G401 (cell line): Measurements from ENCODE around the gene STX12. TPM values are rescaled to one million over a fixed set of nuclear protein-coding genes. Genes with fewer than 3 reads are reported as not detected.

Experiments used
- DNase-seq: peaks from one replicate; pipeline ENCODE4 v3.0.0-alpha.2; 2015; ENCODE audit warnings: low spot score
- in situ Hi-C: cut with HindIII; loops from 2 replicates; pipeline ENCODE4 v1.10.0; 2016; ENCODE audit warnings: low sequenced_read_pairs, mixed read lengths
- total RNA-seq: library from RNA; depleted of rRNA; stranded (reverse); fragments of >200 nt; shearing (Covaris generic); gene quantifications from 2 replicates; pipeline ENCODE4 v1.2.3, GENCODE V29; 2014; rRNA removed

STX12 gene
- total RNA-seq = 13.3 and 18.6 TPM in 2 replicates

DNA sequence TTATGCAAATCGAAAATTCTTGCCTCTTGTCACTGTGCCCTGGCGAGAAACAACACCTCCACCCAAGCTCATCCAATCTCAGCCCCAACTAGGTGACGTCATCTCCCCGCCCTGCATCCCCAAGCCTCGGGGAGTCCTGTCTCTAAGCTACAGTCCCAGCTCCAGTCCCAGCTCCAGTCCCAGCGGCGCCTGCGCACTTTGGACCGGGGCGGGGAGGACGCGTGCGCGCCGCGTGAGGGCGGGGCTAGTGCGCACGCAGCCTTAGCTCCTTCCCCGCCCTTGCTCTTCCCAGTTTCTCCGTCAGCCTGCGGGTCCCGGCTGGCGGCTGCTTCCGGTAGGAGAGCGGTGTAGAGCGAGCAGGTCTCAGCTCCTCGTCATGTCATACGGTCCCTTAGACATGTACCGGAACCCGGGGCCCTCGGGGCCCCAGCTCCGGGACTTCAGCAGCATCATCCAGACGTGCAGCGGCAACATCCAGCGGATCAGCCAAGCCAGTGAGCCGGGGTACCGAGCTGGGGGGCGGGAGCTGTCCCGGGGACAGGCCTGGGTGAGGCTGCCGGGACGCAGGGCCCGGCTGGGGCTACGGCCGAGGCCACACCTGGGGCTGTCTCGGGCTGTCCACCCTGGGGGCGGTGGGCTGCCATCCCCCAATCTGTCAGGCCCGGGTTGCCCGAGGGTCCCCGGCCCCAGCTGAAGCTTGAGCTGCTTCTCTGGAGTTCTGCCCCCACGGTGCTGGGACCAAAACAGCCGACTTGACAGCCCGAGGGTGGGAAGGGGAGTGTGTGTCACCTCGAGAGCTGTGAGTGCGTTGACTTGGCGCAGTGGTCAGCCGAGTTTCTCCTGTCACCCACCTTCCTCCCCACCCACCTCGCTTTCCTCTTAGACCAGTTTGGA lies at the start of gene STX12:
Gene STX12 (plus strand): TSS at position 288 of the 894 bp plus-strand sequence. CDS start 89 bp downstream, at position 377.
- in situ Hi-C loops = no loop called here
- peak; percentile 100 for DNase-seq

DNA sequence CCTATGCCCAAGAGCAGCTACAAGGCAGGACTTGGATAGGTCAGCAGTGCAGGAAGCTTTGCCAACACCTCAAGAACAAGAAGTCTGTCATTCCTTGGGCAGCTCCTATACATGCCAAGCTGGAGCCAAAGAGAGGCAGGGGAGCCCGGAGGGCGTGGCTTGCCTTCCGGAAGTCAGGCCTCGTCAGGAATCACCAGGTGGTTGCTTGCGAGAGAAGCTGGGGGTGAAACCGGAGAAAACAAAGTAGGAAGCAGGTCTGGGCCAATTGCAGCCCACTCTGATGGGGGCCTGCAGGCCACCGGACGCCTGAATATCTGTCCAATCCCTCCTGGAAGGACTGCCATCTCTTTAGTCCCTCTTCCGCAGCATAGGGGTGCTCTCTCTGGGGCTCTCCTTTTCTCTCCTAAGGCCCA lies 48.1 kb upstream of the STX12 start:
- in situ Hi-C loops = no loop called here
- peak; percentile 34 for DNase-seq

DNA sequence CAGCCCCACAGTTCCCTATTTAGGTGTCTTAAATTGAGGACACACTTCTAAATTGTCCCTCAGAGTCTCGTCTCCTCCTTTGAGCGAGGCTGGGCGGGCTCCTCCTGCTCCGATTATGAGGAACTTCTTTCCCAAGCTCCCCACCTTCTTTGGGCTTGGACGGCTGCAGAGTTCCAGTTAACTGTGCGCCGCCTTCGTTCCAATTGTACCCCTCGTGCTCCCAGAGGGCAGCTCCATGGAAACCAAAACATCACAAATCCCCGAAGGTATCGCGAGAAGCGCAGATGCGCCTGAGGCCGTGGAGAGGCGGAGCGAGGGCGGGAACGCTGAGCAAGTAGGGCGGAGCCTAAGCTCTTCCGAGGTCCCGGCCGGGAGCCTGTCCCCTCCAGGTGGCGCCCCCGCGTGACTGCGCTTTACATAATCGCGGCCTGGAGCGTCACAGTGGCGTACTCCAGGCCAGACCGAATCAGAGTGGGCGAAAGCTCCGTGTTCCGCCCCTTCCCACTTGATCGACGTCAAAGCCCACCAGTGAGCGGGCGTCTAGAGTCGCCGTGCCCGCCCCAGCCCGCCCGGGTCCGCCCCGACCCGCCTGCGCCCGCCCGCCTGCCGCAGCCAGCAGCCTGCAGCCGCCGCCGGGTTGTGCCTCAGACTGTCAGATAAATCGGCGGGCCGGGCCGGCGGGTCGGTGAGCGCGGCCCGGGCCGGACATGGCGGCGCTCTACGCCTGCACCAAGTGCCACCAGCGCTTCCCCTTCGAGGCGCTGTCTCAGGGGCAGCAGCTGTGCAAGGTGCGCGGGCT lies 47.4 kb upstream of the STX12 start, which contains the start of gene FAM76A:
Gene FAM76A (plus strand): TSS at position 588 of the 799 bp plus-strand sequence. CDS start 120 bp downstream, at position 708.
- peak; percentile 99 for DNase-seq
- in situ Hi-C loops = no loop called here

DNA sequence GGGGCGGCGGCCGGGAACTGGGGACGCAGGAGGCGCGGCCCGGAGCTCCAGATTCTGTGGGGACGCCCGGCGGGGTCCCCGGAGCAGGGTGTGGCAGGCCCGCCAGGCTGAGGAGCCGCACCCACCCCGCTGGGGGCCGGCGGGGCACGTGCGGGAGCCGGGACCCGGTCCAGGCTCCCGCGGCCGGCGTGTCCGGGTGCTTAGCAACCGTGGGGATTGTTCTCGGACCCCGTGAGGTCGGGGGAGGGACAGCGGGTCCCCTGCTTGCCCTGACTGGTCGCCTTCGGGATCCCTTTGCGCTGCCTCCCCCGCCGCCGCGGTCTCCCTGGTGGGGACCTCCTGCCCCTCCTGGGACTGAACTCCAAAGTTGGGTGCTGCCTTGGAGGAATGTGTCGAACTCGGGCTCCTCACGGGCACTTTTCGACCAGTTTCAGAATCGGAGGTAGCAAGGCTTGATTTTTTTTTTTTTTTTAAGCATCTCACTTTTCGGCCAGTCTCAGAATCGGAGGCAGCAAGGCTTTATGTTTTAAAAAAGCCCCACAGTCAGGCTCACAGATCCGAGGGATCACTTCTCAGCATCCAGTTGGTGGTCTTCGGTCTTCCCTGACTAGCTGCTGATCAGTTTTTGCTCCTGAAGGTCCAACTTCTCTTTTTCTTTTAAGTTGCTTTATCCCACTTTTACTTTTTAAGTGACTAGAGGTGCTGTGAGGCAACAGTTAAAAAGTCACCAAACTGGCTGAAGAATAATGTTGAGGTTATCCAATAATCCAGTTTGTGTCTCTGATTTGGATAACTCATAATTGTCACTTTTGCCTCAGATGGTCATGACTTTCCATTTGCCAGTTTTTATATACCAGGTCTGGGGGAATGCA lies 46.6 kb upstream of the STX12 start:
- in situ Hi-C loops = no loop called here
- peak; percentile 39 for DNase-seq

DNA sequence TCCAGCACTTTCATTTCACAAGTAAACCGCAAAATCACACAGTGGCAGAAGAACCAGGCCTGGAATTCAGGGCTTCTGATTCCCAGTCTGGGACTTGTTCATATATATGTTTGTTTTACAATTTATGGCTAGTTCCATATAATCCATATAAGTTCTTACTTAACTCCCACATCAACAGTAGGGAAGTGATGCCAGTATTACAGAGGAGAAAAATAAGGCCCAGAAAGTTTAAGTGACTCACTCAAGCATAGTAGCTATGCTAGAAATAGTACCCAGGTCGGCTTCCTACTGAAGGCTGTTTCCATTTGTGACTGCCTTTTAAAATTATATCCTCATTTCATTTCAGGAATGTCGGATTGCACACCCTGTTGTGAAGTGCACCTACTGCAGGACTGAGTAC lies 45.9 kb upstream of the STX12 start:
- DNase-seq = no peak
- in situ Hi-C loops = no loop called here

DNA sequence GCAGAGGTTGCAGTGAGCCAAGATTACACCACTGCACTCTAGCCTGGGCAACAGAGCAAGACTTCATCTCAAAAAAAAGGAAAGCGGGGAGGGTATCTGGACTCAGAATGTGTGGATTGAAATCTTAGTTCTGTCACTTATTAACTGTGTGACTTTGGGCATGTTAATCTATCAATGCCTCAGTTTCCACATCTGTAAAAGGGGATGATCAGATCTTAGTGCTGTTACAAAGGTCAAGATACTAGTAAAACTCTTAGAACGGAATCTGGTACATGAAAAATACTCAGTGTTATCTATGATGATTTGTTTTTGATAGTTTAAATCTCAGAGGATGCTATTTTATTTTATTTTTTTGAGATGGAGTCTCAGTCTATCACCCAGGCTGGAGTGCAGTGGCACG lies 36.8 kb upstream of the STX12 start:
- in situ Hi-C loops = no loop called here
- DNase-seq = no peak

DNA sequence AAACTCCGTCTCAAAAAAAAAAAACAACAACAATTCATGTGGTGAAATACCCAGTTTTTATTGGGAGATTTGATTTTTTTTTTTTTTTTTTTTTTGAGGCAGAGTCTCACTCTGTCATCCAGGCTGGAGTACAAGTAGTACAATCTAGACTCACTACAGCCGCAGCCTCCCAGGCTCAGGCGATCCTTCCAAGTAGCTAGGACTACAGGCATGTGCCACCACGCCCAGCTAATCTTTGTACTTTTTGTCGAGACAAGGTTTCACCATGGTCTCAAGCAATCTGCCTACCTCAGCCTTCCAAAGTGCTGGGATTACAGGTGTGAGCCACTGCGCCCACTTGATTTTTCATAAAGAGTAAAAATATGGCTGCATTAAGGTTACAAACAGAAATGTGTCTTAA lies 31.9 kb upstream of the STX12 start:
- in situ Hi-C loops = no loop called here
- DNase-seq = no peak

DNA sequence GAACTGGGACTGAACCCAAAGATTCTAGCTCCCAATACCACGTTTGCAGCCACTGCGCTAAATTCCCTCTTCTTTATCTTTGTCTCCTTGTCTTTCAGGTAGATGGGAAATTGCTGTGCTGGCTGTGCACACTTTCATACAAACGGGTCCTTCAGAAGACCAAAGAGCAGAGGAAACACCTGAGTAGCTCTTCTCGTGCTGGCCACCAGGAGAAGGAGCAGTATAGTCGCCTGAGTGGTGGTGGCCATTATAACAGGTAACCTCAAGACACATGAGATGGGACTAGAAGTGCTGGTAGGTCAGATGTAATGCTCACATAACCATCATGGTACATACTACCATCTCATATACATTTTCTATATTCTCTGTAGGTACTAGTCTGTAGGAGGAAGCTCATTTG lies 28.5 kb upstream of the STX12 start:
- in situ Hi-C loops = no loop called here
- DNase-seq = no peak

DNA sequence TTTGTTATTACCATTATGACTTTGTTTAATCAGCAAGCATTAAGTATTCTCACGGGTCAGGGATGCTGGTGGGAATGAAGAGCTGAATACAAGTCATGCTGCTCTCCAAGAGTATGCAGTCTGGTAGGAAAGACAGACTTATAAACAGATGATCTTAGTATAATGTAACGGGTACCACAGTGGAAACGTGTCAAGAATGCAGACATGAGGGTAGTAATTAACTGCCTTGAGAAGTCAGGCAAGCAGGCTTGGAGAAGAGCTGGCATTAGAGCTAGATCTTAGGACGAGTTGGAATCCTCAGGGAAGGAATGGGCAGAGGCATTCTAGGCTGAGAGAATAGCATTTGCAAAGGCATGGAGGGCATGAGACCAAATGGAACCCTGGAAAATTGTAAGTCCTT lies 27.6 kb upstream of the STX12 start:
- in situ Hi-C loops = no loop called here
- DNase-seq = no peak

DNA sequence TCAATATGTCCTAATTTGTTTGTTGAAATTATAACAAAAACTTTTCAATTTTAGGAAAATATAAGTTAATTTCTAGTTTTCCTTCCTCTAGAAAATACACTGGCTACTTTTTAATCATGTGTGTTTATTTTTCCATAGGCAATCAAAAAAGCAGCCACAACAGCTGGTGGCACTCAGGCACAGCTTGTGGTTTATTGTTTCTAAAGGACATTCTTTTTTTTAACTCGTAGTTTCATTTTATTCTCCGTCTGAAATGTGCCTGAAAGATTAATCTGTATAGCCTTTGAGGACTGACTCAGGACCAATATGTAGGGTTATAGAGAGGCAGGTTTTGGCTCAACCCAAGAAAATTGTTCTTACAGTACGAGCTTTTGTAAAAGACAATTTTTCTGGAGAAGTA lies 20.7 kb upstream of the STX12 start:
- in situ Hi-C loops = no loop called here
- DNase-seq = no peak

DNA sequence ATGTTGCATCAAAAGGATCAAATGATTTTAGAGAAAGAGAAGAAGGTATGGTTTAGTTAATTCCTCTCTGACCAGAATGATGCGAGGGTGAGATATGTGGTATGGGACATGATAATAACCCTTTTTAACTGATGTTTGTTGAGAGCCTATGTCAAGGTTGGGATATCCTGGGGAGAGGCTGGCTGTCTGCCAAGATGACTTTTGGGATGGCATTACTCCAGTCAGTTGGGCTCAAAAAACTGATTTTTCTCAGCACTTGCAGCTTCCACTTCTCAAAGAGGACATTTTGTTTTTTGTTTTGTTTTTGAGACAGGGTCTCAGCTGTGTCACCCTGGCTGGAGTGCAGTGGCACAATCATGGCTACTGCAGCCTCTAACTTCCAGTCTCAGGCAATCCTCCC lies 17.7 kb upstream of the STX12 start:
- in situ Hi-C loops = no loop called here
- DNase-seq = peak; percentile 32

DNA sequence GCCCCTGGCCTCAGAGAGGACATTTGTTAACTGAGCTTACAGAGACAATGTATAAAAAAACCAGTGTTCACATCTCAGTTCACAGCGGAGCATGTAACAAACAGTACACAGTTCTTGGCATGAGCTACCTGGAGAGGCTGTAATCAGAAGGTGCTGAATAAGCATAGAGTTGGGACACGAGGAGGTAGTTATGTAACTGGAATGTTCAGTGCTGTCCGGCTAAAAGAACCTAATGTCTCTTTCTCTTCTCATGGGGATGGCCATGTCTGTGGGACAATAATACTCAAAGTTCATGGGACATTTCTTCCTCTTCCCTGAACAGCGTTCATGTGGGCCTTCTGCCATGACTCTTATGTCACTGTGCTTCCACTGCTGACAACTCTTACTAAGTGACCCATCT lies 17.2 kb upstream of the STX12 start:
- DNase-seq = peak; percentile 62
- in situ Hi-C loops = no loop called here

DNA sequence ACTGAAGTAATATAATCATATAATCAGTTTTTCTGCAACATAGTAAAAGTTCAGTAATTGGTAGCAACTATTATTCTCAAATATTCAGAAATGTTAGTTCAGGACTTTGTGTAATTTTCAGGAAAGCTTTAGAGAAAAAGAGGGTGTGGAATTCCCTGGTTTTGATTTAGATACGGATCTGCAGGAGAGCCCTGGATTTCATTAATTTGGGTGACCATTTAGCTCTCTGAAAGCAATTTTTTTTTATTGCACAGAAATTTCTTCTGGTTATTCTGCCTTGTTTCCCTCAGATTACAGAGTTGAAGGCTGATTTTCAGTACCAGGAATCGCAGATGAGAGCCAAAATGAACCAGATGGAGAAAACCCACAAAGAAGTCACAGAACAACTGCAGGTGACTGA lies 13.8 kb upstream of the STX12 start:
- no peak for DNase-seq
- in situ Hi-C loops = no loop called here

DNA sequence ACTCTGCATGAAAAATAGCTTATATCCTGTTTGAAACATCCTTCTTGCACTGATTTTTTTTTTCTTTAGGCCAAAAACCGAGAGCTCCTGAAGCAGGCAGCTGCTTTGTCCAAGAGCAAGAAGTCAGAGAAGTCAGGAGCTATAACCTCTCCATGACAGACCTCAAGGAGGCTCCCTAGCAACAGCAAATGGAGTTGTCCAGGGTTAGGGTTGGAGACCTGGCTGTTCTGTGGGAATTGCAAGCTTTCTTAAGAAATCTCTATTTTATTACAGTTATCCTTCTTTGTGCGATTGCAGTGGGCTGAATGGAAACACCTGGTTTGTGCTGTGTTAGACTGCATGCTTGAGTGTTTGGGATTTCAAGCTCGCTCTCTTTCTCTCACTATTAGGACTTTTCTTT lies 12.6 kb upstream of the STX12 start:
- in situ Hi-C loops = no loop called here
- peak; percentile 9 for DNase-seq

DNA sequence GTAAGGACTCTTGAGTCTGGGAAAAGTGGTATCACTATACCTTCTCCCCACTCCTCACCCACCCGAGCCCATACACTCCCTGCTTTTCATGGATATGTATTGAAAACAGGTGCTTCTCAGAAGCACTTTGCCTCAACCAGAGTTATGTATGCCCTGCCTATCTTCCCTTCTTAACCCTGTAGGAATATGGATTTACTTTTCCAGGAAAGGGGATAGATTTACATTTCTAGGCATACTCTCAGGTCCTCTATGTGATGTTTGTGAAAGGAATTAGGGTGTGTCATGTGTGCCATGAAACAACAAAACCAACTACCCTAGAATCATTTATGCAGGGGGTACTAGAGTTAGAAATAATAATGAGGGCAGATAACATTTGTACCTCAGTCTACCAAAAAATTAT lies 11.0 kb upstream of the STX12 start:
- in situ Hi-C loops = no loop called here
- no peak for DNase-seq

DNA sequence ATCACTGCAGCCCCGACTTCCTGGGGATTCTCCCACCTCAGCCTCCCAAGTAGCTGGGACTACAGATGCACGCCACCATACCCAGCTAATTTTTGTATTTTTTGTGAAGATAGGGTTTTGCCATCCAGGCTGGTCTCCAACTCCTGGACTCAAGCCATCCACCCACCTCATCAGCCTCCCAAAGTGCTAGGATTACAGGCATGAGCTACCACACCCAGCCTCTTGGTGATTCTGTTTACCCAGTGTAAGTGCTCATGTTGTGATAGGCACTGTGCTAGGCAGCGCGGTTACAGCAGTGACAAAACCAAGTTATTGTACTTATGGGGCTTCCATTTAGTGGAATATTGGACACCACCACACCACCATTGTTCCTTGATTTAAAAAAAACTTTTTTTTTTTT lies 9.7 kb upstream of the STX12 start:
- DNase-seq = no peak
- in situ Hi-C loops = no loop called here

DNA sequence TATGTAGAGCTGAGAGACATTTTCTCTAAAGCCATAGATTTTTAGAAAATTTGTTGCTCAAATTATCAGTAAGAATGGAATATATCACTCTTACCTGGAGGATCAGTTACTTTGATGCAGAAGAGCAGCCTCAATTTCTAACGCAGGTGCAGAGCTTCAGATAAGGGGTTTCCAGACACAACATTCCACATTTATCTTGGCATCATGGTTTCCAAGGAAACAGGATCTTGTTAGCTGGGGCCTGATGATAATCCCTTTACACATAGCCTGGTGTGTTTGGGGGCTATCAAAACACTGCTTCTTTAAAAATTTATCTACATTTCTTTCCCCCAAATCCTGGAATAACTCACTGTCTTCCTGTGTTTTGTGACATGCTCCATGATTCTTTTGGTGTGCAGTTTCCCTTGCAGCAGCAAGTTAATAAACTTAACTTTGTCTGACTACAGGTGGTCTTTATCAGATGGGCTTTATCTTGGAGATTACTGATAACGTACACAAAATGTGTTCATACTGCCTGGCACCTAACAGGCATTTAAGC lies 2.7 kb upstream of the STX12 start:
- in situ Hi-C loops = no loop called here
- no peak for DNase-seq

DNA sequence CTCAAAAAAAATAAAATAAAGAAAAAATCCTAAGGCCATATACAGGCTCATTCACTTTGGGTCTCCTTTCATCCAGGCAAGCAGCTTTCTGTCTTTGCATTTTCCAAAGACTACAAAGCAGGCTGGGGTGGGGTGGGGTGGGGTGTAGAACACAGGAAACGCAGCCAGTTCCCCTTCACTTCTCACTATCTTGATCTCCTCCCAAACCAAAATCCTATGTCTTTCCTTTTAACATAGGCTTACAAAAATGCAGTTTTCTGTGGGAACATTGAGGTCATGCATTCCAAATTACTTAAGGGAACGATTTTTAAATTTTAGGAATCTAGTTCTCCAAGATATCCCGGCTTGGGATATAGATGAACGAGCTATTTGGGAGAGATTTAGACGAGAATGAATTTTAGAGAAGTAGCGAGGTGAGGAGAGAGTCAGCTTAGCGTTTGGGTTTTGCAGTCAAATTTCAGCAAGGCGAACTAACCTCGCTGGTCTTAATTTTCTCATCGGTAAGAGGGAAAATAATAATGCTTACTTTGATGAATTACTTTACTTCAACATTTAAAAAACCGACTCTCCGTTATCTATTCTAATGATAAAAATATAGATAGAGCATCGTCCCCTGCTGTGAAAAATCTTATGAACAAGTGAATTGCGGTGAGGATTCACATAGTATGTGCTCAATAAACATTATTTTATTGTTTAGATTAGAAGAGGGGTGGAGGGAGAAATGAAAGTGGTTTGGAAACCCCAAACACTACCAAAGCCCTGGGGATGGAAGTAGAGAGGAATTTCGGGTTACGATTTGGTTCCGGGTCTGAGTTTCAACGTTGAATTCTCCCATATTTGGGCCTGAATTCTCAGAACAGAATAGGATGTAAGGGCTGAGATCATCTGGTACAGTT lies 735 bp upstream of the STX12 start:
- in situ Hi-C loops = no loop called here
- DNase-seq = no peak
